Kidney epithelial cell (primary cell): ENCODE results near the gene FBXW12. TPM values are rescaled to one million over a fixed set of nuclear protein-coding genes. Genes with fewer than 3 reads are reported as not detected.
A peak's percentile ranks its signal among the peaks of the same experiment; 100 is the strongest.
"Not testable (repeated sequence)": the region's sequence is repeated elsewhere in the genome, so short reads cannot be mapped to it uniquely, and the experiment has no call there.

Experiments
- DNase-seq: peaks from one replicate; pipeline ENCODE4 v3.0.0-alpha.2; 2010; ENCODE audit warnings: low read depth
- H3K27me3 ChIP-seq: 2 replicates; pipeline ENCODE4 v1.6.0; 2011; ENCODE audit warnings: low read length; ENCODE audit not compliant: control insufficient read depth, insufficient read depth
- H3K36me3 ChIP-seq: 2 replicates; pipeline ENCODE4 v1.5.1; 2011; ENCODE audit warnings: low read length; ENCODE audit not compliant: control insufficient read depth, insufficient read depth
- H3K4me3 ChIP-seq: 2 replicates; pipeline ENCODE4 v1.5.1; 2011; ENCODE audit warnings: low read depth, mild to moderate bottlenecking, control low read depth, low read length
- total RNA-seq: library from RNA; depleted of rRNA; stranded (reverse); fragments of >200 nt; gene quantifications from 2 replicates; pipeline ENCODE4 v1.2.3, GENCODE V29; 2015
- TF ChIP-seq, protein P1 (sequence below): IDR thresholded peaks from 2 replicates; pipeline ENCODE4 v1.5.1; 2011; ENCODE audit warnings: mild to moderate bottlenecking, moderate library complexity, low read length, control low read depth, inconsistent platforms; ENCODE audit not compliant: insufficient read depth, poor library complexity, severe bottlenecking

FBXW12 gene
- total RNA-seq, 1 donor from 2014 or later, result 0.46 TPM

DNA sequence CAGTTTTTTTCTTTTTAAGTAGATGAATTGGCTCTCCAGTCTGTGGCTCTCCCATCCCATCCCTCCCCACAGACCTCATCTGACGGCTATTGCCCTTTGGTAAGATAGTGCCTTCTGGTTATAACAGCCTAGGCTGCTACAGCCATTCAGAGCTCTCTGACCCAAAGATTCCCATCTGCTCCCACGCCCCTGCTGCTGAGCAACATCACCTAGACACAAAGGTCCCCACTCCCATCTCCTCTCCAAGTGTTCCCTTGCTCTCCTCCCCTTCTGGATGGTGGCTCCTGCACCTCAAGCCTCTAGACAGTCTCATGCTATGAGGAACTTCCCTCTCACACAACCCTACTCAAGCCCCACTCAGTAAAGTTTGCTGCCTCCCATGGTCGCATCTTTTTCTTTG, 23.7 kb downstream of the FBXW12 start:
- Histone ChIP-seq H3K27me3 (no peaks in the 10 kb centered on the region), H3K36me3 (no peaks in the 10 kb centered on the region), H3K4me3 (no peak overlapping the region)
- no peak for DNase-seq
- TF ChIP-seq, protein P1, sequence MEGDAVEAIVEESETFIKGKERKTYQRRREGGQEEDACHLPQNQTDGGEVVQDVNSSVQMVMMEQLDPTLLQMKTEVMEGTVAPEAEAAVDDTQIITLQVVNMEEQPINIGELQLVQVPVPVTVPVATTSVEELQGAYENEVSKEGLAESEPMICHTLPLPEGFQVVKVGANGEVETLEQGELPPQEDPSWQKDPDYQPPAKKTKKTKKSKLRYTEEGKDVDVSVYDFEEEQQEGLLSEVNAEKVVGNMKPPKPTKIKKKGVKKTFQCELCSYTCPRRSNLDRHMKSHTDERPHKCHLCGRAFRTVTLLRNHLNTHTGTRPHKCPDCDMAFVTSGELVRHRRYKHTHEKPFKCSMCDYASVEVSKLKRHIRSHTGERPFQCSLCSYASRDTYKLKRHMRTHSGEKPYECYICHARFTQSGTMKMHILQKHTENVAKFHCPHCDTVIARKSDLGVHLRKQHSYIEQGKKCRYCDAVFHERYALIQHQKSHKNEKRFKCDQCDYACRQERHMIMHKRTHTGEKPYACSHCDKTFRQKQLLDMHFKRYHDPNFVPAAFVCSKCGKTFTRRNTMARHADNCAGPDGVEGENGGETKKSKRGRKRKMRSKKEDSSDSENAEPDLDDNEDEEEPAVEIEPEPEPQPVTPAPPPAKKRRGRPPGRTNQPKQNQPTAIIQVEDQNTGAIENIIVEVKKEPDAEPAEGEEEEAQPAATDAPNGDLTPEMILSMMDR, result no peak

DNA sequence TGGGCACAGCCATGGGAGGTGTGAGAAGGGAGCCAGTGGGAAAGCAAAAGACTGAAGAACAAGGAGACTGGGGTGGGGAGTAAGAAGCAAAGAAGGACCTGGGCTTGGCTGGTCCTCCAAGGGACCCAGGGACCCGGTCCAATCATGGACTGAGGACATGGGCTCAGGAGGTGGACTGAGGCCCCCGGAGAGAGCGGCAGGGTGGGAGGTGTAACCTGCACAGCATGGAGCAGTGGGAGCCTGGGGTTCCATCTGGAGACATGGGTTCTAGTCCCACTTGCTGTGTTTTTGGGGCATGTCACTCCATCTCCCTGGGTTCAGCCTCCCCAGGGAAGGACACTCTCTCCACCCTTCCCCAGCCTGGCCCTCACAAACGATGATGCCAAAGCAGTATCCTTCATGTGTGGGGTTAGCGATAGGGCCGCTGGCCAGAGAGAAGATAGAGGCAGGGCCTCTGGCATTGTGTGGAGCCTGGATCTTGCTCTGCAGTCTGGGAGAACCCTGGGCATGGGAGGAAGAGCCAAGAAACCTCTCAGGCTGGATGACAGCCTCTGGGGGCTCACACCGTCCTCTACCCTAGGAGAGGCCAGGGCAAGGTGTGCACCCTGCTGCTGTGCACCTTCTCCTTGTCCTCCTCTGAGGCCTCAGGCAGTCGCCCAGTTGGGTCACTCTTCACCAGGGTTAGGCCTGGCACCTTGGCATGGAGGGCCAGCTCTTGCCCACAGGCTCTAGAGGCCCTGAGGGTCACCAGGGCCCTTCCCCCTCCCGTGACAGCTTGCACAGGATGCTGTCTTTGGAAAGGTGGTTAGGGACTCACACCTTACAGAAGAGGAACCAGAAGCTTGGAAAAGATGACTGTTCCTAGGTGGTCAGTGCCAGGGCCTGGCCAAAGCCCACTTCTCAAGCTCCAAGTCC, 26.0 kb downstream of the FBXW12 start:
- H3K36me3 ChIP-seq, result no peaks in the 10 kb centered on the region
- no peak for DNase-seq
- H3K27me3 ChIP-seq, result no peaks in the 10 kb centered on the region
- no peak overlapping the region for H3K4me3 ChIP-seq
- TF ChIP-seq, protein P1, result no peak

DNA sequence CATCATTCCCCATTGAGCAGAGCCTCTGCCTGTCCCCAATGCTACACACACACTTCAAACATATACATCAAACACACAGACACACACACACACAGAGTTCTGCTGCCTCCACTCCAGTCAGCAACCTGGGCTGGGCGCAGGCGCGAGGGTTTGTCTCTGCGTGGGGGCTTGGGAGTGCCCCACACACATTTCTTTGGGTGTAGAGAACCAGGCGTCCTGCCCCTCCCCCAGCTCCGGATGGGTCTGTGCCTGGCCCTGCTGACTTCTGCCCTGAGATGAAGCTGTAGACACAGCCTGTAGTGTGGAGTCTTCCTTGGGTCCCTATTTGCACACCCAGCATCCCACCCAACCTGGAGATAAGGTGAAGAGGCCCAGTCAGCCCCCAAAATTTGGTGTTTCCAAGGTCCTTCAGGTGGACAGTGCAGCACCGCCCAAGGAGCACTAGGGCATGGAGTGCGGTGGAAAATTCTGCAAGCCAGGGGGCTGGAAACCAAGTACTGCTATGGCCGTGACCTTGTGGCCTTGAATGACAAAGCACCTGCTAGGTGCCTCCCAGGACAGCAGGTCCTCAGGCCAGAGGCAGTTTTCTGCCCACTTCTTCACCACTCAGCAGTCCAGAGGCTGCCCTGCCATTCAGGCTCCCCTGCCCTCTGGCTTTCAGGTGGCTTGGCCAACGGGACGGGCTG, 26.8 kb downstream of the FBXW12 start:
- no peak for DNase-seq
- Histone ChIP-seq H3K36me3 (no peaks in the 10 kb centered on the region), H3K27me3 (no peaks in the 10 kb centered on the region), H3K4me3 (no peak overlapping the region)
- TF ChIP-seq, protein P1, result no peak

DNA sequence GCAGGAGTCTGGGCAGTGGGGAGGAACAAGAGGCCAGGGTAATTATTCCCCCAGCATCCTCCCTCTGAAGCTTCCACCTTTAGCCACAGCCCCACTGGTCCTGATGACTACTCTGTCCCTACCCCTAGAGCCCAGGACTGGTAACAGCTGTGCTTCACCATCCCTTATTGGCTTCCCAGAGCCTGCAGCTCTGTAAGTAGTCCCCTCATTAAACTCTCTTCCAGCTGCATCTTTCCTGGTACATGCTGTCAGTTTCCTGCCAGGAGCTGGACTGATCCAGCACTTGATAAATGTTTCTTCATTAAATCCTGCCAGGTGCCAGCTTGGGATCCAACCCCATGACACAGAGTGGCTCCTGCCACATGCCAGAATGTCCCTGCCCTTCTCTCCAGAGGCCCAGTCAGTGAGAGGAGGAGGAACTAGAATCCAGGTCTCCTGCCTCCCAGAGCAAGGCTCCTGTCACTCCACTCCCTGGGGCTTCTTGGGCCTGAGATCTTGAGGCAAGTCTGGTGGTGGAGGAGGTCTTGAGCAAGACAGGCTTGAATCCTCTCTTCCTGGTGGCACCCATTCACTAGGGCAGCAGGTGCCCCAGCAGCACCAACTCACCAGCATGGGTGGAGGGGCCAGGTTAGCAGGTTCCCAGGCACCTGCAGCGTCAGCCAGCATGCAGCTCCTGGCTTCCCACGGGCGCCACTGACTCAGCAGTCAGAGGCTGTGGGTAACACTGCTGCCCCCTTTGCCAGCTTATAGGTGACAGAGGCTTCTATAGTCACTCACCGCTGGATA, 27.6 kb downstream of the FBXW12 start:
- Histone ChIP-seq H3K36me3 (no peaks in the 10 kb centered on the region), H3K4me3 (no peak overlapping the region), H3K27me3 (no peaks in the 10 kb centered on the region)
- DNase-seq, result no peak
- TF ChIP-seq, protein P1, result no peak

DNA sequence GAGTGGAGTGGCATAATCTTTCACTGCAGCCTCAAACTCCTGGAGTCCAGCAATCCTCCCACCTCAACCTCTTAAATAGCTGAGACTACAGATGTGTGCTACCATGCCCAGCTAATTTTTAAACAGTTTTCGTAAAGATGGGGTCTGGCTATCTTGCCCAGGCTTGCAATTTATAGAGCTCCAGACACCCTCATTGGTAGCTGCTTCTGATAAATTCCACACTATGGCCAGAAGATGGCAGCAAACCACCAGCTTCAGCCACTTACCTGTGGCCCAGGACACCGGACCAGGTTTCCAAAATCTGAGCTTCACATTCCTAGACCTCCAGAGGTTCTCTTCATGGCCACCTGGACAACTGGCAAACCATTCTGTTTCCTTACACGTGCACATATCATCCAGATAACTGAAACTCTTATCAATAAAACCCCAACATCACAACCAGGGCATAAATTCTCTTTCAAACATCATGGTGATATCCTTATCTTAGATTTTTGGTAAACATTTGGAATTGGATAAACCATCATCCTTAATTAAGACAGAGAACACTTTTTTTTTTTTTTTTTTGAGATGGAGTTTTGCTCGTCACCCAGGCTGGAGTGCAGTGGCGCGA, 28.9 kb downstream of the FBXW12 start:
- Histone ChIP-seq H3K36me3 (no peaks in the 10 kb centered on the region), H3K27me3 (no peaks in the 10 kb centered on the region), H3K4me3 (no peak overlapping the region)
- TF ChIP-seq, protein P1, result peak; percentile 75
- DNase-seq, result peak; percentile 29

DNA sequence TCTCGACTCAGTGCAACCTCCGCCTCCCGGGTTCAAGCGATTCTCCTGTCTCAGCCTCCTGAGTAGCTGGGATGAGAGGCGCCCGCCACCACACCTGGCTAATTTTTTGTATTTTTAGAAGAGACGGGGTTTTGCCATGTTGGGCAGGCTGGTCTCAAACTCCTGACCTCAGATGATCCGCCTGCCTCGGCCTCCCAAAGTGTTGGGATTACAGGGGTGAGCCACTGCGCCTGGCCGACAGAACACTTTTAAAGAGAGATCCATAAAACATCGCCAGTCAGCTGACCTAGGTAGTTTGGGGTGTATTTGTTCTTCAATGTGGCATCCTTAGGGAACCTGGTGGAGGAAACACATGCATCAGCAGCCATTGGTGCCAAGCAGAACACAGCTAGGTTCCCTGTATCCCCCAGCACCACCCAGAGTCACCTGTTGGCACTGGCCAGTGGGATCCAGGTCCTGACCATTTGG, 29.4 kb downstream of the FBXW12 start:
- not testable (repeated sequence) for DNase-seq, H3K36me3 ChIP-seq, H3K4me3 ChIP-seq, H3K27me3 ChIP-seq
